K562 (cell line): ENCODE data around the gene ETV4. TPM values are rescaled to one million over a fixed set of nuclear protein-coding genes. Genes with fewer than 3 reads are reported as not detected.

Experiments used
- CSDE1 ChIP-seq, 2 experiments: fragments of 450-650 bp; IDR thresholded peaks; 2 replicates each; pipeline ENCODE4 v1.6.1; 2016; ENCODE audit warnings: mild to moderate bottlenecking in 1 of 2
- EP300 ChIP-seq: IDR thresholded peaks from 2 replicates; pipeline ENCODE4 v1.6.1; 2012; ENCODE audit warnings: low read length, improper control_type of control experiment
- FOXM1 ChIP-seq, 2 experiments: fragments of 450-650 bp in 1 of 2; sonication (generic) in 1 of 2; formaldehyde crosslinking in 1 of 2; IDR thresholded peaks; 2 replicates each; pipeline versions ENCODE4 v1.6.1 to v1.9.0; 2017 to 2022; ENCODE audit warnings: low read depth in 2 of 2, mild to moderate bottlenecking in 2 of 2, missing genetic modification reagents in 1 of 2, moderate library complexity in 1 of 2
- HMG20B ChIP-seq: fragments of 250-450 bp; sonication (Bioruptor Pico); IDR thresholded peaks from 2 replicates; pipeline ENCODE4 v1.5.0; 2021; ENCODE audit warnings: mild to moderate bottlenecking
- HNRNPK ChIP-seq: fragments of 200-400 bp; formaldehyde crosslinking; IDR thresholded peaks from one replicate; pipeline ENCODE4 v1.6.1; 2018; ENCODE audit warnings: mild to moderate bottlenecking, low read depth, low read length; ENCODE audit not compliant: poor library complexity, severe bottlenecking
- KLF1 ChIP-seq: fragments of 450-650 bp; IDR thresholded peaks from 2 replicates; pipeline ENCODE4 v1.6.1; 2016; ENCODE audit warnings: missing genetic modification characterization, missing compliant biosample characterization
- MIER1 ChIP-seq: fragments of 450-650 bp; IDR thresholded peaks from 2 replicates; pipeline ENCODE4 v1.6.1; 2016; ENCODE audit warnings: antibody characterized with exemption, mild to moderate bottlenecking, low read depth
- NEUROD1 ChIP-seq: fragments of 150-350 bp; IDR thresholded peaks from 2 replicates; pipeline ENCODE4 v1.6.1; 2014; ENCODE audit warnings: borderline replicate concordance, low read length, low read depth; ENCODE audit not compliant: partially characterized antibody
- RBM39 ChIP-seq: fragments of 200-400 bp; formaldehyde crosslinking; optimal IDR thresholded peaks from 2 replicates; pipeline ENCODE3; 2018; ENCODE audit warnings: low read depth, low read length
- RCOR1 ChIP-seq, 2 experiments: IDR thresholded peaks; 2 replicates each; pipeline ENCODE4 v1.6.1; 2012; ENCODE audit warnings: low read depth in 2 of 2, low read length in 2 of 2, borderline replicate concordance in 1 of 2, improper control_type of control experiment in 1 of 2
- SAFB2 ChIP-seq: fragments of 200-400 bp; formaldehyde crosslinking; IDR thresholded peaks from 2 replicates; pipeline ENCODE4 v1.6.1; 2018; ENCODE audit warnings: borderline replicate concordance, low read length, low read depth, moderate library complexity; ENCODE audit not compliant: severe bottlenecking
- TBP ChIP-seq: optimal IDR thresholded peaks from 2 replicates; pipeline ENCODE3; 2011; ENCODE audit warnings: low read depth, low read length, improper control_type of control experiment
- ZNF175 ChIP-seq: fragments of 200-800 bp; sonication (Bioruptor generic); IDR thresholded peaks from 2 replicates; pipeline ENCODE4 v1.6.1; 2016; ENCODE audit warnings: low read depth, mild to moderate bottlenecking, missing genetic modification characterization, missing compliant biosample characterization
- ZNF699 ChIP-seq: fragments of 250-450 bp; sonication (Bioruptor Pico); IDR thresholded peaks from 2 replicates; pipeline ENCODE4 v1.8.0; 2021; ENCODE audit warnings: mild to moderate bottlenecking, moderate library complexity; ENCODE audit not compliant: insufficient replicate concordance
- polyA plus RNA-seq, 8 experiments: library from polyadenylated mRNA; depleted of rRNA in 4 of 8; stranded (reverse) in 5 of 8; unstranded in 3 of 8; fragments of >200 nt; fragmentation: Nextera tagmentation in 2 of 8; fragmentation: Illumina TruSeq in 1 of 8; extraction: Ambion mirVana in 2 of 8; extraction: Trizol in 1 of 8; gene quantifications; 2 replicates each; pipeline versions ENCODE4 v1.2.1 to v1.2.3, GENCODE V29; 2011 to 2014; ENCODE audit warnings: inconsistent platforms in 1 of 8, missing spikeins in 1 of 8
- total RNA-seq, 7 experiments: library from RNA; depleted of rRNA in 6 of 7; stranded (reverse); fragments of >200 nt in 6 of 7; fragmentation: Illumina TruSeq in 2 of 7; extraction: Trizol in 2 of 7; gene quantifications; 2 replicates each; pipeline versions ENCODE4 v1.2.1 to v1.2.3, GENCODE V29; 2011 to 2021; ENCODE audit warnings: low replicate concordance in 1 of 7
- TF ChIP-seq, protein P1 (sequence below): sonication (generic); formaldehyde crosslinking; IDR thresholded peaks from 2 replicates; pipeline ENCODE4 v1.8.1; 2023; ENCODE audit warnings: mild to moderate bottlenecking, missing genetic modification reagents
- TF ChIP-seq, protein P2 (sequence below): fragments of 250-450 bp; sonication (Bioruptor Pico); IDR thresholded peaks from 2 replicates; pipeline ENCODE4 v1.4.0; 2020
- TF ChIP-seq, protein P3 (sequence below): fragments of 250-450 bp; sonication (Bioruptor Pico); IDR thresholded peaks from 2 replicates; pipeline ENCODE4 v1.4.0; 2020; ENCODE audit warnings: borderline replicate concordance

ETV4 gene
- total and polyA plus RNA-seq, 9 of the 15 experiments (the other 6 are each of a cell fraction or from before 2014, with no cell fraction given): 5.5 to 66.3 (median 28.2) TPM

DNA sequence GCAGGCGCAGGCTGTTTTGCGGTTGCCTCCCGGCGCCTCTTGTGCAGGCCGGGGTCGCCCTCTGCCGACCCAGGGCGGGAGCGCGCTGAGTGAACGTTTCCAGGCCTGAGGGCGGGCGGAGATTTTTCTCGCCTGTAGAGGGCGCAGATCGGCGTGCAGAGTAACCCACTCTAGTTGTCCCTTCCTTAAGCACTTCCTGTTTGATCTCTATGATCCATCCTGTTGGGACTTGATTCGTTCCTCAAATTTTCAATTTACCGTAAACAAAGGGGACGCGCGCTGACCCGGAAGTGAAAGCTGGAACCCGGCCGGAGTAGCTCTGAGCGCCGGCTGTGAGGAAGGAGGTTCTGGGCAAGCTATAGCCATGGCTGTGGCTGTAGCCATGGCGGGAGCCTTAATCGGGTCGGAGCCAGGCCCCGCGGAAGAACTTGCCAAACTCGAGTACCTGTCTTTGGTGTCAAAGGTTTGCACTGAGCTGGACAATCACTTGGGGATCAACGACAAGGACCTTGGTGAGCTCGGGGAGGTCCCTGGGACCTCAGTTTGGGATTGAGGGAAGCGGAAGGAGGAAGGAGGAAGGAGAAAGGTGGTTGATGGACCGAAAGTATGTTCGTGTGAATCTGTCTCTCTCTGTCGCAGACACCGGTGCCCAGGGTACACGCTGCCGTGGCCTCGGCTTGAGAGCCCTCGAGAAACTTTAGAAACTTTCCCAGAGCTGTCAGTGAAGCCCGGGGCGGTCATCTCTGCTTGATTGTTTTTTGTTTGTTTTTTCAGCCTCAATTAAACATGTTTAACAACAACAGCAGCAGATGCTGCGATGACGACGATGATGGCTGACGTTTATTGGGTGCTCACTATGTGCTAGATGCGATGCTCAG is 62.2 kb downstream of the ETV4 start, which contains the start of gene DHX8 (continued):
- TF ChIP-seq SAFB2: no peak
- TF ChIP-seq, protein P1, sequence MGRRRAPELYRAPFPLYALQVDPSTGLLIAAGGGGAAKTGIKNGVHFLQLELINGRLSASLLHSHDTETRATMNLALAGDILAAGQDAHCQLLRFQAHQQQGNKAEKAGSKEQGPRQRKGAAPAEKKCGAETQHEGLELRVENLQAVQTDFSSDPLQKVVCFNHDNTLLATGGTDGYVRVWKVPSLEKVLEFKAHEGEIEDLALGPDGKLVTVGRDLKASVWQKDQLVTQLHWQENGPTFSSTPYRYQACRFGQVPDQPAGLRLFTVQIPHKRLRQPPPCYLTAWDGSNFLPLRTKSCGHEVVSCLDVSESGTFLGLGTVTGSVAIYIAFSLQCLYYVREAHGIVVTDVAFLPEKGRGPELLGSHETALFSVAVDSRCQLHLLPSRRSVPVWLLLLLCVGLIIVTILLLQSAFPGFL (CRISPR knock-in tag): peak; percentile 91; the same call in 1 of the 2 replicates
- peak; percentile 53 for TF ChIP-seq TBP
- peak; percentile 70 for TF ChIP-seq NEUROD1
- TF ChIP-seq CSDE1 (IDR thresholded peaks at IDR 0.05): no peak
- 0 out of 2 replicates have a peak, but pooled peaks have one; percentile 58 for TF ChIP-seq KLF1 (tag)
- no peak for TF ChIP-seq RBM39
- TF ChIP-seq FOXM1 (IDR thresholded peaks at IDR 0.05; ENCODE audit: low read depth): peak; percentile 96
- peak; percentile 66; the same call in 1 of the 2 replicates for TF ChIP-seq FOXM1 (CRISPR knock-in tag; IDR thresholded peaks at IDR 0.05; ENCODE audit: low read depth)
- no peak for TF ChIP-seq ZNF699 (CRISPR knock-in tag)
- TF ChIP-seq, protein P2, sequence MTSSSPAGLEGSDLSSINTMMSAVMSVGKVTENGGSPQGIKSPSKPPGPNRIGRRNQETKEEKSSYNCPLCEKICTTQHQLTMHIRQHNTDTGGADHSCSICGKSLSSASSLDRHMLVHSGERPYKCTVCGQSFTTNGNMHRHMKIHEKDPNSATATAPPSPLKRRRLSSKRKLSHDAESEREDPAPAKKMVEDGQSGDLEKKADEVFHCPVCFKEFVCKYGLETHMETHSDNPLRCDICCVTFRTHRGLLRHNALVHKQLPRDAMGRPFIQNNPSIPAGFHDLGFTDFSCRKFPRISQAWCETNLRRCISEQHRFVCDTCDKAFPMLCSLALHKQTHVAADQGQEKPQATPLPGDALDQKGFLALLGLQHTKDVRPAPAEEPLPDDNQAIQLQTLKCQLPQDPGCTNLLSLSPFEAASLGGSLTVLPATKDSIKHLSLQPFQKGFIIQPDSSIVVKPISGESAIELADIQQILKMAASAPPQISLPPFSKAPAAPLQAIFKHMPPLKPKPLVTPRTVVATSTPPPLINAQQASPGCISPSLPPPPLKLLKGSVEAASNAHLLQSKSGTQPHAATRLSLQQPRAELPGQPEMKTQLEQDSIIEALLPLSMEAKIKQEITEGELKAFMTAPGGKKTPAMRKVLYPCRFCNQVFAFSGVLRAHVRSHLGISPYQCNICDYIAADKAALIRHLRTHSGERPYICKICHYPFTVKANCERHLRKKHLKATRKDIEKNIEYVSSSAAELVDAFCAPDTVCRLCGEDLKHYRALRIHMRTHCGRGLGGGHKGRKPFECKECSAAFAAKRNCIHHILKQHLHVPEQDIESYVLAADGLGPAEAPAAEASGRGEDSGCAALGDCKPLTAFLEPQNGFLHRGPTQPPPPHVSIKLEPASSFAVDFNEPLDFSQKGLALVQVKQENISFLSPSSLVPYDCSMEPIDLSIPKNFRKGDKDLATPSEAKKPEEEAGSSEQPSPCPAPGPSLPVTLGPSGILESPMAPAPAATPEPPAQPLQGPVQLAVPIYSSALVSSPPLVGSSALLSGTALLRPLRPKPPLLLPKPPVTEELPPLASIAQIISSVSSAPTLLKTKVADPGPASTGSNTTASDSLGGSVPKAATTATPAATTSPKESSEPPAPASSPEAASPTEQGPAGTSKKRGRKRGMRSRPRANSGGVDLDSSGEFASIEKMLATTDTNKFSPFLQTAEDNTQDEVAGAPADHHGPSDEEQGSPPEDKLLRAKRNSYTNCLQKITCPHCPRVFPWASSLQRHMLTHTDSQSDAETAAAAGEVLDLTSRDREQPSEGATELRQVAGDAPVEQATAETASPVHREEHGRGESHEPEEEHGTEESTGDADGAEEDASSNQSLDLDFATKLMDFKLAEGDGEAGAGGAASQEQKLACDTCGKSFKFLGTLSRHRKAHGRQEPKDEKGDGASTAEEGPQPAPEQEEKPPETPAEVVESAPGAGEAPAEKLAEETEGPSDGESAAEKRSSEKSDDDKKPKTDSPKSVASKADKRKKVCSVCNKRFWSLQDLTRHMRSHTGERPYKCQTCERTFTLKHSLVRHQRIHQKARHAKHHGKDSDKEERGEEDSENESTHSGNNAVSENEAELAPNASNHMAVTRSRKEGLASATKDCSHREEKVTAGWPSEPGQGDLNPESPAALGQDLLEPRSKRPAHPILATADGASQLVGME (CRISPR knock-in tag): 0 out of 2 replicates have a peak, but pooled peaks have one; percentile 20
- no peak for TF ChIP-seq HMG20B (CRISPR knock-in tag)
- peak; percentile 63 for TF ChIP-seq EP300
- 0 out of 2 replicates have a peak, but pooled peaks have one; percentile 68 for TF ChIP-seq ZNF175 (CRISPR knock-in tag)
- TF ChIP-seq RCOR1 (IDR thresholded peaks at IDR 0.05; ENCODE audit: borderline replicate concordance in 1 of 2, low read depth in 2 of 2, low read length in 2 of 2): peak in 1 of 2 experiments; percentile 67; a peak in 1 of 4 replicates
- TF ChIP-seq, protein P3, sequence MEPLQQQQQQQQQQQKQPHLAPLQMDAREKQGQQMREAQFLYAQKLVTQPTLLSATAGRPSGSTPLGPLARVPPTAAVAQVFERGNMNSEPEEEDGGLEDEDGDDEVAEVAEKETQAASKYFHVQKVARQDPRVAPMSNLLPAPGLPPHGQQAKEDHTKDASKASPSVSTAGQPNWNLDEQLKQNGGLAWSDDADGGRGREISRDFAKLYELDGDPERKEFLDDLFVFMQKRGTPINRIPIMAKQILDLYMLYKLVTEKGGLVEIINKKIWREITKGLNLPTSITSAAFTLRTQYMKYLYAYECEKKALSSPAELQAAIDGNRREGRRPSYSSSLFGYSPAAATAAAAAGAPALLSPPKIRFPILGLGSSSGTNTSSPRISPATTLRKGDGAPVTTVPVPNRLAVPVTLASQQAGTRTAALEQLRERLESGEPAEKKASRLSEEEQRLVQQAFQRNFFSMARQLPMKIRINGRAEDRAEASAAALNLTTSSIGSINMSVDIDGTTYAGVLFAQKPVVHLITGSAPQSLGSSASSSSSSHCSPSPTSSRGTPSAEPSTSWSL (CRISPR knock-in tag): no peak
- TF ChIP-seq MIER1: no peak
- TF ChIP-seq HNRNPK: no peak
